ENCODE results near the gene SPATA4.

Gene SPATA4

DNA sequence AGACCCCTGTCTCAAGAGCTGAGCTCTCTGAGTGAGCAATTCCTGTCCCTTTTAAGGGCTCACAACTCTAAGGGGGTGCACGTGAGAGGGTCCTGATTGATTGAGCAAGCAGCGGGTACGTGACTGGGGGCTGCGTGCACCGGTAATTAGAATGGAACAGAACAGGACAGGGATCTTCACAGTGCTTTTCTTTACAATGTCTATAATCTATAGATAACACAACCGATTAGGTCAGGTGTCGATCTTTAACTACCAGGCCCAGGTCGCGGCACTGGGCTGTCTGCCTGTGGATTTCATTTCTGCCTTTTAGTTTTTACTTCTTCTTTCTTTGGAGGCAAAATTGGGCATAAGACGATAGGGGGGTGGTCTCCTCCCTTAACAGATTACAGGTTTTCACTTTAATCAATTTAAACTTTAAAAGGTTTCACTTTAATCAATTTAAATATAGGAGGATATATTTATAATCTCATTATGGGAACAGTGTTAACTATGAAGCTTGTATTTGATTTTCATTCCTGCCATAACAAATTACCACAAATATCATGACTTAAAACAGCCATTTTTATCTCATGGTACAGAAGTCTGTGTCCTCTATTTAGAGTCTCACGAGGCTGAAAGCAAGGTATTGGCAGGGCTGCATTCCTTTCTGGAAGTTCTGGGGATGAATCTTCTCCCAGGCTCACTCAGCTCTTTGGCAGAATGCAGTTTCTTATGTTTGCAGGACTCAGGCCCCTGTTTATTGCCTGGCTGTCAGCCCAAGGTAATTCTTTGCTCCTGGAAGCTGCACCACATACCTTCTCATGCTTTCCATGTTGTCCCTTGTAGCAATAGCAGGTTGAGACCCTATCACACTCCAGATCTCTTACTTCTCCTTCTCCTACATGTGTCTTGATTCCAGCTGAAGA lies 5.2 kb downstream of the SPATA4 start:
- DNase-seq, result no peak

DNA sequence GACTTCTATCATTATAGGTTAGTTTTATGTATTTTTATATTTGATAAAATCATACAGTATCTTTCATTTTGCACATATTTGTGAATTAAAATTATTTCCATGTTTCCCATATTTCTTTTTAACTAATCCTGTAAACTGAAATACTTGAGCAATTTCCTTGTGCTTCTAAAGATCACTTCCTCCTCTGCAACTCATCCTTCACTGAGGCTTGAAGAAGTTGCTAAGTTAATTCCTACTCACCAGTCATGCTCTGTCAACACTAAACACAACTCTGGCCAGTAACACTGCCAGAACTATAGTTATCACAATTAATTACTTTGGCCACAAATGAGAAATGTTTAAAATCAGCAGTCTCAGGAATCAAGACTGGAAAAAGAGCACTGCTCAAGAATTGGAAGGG lies 6.7 kb downstream of the SPATA4 start:
- DNase-seq, result peak; percentile 10 to 46 (median 42)

DNA sequence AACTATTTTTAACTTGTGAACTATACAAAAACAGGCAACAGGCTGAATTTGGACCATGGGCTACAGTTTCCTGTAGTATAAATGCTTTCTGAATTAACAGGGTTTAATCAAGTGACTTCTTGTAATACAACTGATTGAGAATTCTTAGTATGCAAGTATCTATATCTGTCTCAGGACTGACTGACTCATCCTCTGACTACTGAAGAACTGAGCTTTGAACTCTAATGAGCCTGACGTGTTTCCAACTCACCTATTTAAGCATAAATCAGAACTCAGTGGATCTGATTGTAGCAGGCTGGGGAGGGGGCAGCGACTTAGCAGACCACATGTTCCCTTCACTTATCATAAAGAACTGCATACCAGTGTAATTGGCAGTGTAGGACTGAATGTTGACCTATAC lies 7.8 kb downstream of the SPATA4 start:
- peak in 2 of 3 donors; percentile 15 to 43 for DNase-seq

DNA sequence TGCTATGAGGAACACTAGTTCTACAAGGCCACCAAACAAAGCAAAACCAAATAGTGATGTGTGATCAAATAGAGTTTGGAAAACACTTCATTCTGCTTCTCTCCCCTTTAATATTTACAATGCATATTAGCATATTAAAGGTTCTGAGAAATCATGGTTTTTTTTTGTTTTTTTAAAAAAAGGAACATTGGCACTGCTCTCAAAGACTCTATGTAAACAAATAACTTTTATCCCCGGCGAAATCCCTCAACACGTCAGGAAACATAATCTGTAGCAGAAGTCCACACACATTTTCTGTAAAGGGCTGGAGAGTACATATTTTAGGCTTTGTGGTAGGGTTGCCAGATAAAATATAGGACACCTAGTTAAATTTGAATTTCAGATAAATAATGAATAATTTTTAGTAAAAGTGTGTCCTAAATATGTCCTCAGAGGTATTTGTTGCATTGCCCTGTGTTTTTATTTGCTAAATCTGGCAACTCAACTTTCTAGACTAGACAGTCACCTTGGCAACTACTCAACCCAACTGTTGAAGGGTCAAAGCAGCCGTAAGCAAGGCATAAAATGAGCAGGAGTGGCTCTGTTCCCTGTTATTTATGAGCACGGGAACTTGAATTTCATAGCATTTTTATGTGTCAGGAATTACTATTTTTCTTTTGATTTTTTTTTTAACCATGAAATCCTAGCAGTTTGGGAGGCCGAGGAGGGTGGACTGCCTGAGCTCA lies 8.6 kb downstream of the SPATA4 start:
- DNase-seq, result no peak

DNA sequence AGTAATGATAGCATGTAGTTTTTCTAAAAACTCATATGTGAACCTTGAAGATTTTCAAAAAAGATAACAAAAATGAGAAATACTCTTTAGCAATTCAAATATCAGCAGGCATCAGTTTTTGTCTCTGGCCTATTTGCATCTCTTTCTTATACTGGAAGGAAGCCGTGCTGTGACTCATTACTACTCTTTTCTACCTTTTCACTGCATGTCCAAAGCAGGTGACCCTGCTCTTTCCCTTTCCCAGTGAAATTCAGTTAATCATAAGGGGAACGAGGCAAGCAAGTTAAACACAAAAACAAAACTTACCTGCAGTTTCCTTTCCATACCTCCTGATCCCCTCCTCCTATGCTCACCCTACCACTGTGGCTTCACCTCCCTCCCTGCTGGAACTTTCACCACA lies 9.3 kb downstream of the SPATA4 start:
- no peak for DNase-seq

DNA sequence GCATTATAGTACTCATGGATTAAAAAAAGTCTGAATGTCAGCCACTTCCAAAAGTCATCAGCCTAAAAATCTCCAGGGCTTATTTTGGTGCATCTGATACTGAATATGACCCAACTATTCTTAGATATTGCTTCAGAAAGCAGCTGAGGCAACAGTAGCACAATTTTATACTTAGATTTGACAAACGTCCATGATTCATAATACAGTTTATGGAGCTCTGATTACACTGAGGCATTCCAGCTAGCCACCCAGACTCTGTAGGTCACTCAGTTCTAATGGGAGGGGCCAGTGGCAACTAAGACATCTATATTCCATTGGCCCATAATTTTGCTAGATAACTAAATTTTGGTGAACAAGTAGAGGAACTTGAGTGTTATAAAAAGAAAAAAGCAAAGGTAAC lies 10.3 kb downstream of the SPATA4 start:
- no peak for DNase-seq

DNA sequence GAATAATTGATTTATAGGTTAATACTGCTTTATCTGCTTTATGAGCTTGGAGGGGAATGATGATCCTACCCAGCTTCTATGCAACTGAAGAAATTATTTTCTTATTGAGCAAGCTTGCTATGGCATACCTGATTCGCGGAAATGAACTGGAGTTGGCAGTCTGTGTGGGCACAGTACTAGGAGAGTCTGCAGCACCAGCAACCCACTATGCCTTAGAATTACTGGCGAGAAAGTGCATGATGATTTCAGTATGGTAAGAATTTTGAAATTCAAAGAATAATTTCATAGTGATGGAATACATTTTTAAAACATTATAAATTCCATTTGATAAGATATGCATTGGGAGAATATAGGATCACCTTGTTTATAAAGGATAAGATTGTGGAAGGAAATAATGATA lies 32.3 kb downstream of the SPATA4 start:
- no peak for DNase-seq

DNA sequence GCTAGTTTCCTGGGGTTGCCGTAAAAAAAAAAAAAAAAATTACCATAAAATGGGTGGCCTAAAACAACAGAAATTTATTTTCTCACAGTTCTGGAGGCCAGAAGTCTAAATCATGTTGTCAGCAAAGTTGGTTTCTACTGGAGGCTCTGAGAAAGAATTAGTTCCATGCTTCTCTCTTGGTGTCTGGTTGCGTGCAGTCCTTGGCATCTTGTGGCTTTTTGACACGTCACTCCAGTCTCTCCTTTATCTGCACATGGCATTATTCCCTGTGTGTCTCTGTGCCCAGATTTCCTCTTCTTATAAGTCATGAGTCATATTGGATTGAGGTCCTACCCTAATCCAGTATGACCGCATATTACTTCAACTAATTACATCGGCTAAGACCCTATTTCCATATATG lies 38.7 kb downstream of the SPATA4 start:
- no peak for DNase-seq

DNA sequence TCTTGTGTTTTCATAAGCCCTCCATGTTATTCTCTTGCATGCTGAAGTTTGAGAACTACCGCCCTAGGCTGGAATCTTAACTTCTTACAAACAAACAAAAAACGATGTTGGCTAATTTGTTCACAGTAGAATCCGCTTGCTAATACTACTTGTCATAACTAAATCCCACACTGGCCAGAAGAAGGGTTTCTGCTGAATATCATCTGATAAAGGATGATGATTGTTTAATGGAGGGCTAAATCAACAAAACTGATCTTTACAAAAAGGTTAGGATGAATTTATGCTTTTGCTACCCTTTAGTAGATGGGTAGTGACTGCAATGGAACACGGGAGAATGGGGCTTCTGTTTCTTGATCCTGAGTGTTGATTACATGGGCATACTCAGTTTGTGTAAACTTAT lies 42.3 kb downstream of the SPATA4 start:
- DNase-seq, result no peak

DNA sequence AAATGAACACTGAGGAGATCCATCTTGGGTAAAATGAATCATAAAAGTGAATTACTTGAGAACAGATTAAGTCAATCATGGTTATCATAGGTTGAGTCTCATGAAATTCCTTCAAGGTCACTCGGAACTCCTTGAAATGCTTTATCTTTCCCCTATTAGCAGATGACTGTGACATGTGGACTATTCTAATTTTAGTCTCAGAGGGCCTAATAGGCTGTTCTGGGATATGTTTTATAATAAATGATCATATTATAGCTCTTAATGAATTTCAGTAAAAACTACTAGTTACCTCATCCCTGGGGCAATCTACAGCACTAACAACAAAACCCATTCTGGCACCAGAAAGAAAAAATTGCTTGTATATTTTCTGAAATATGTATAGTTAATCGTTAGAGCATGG lies 44.7 kb downstream of the SPATA4 start:
- no peak for DNase-seq

DNA sequence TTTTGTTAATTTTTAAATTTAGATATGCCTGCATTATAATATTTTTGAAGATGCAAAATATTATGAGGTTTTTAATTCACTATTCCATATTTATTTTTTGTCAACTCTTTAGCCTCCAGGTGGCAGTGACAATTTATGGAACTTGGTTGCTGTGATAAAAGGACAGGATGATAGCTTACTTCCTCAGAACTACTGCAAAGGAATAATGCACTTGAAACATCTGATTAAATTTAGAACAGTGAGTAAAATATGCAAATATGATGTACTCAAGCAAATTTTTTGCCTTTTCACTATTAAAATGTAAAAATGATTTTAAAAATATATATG lies 45.1 kb downstream of the SPATA4 start:
- peak; percentile 22 to 45 (median 36) for DNase-seq

DNA sequence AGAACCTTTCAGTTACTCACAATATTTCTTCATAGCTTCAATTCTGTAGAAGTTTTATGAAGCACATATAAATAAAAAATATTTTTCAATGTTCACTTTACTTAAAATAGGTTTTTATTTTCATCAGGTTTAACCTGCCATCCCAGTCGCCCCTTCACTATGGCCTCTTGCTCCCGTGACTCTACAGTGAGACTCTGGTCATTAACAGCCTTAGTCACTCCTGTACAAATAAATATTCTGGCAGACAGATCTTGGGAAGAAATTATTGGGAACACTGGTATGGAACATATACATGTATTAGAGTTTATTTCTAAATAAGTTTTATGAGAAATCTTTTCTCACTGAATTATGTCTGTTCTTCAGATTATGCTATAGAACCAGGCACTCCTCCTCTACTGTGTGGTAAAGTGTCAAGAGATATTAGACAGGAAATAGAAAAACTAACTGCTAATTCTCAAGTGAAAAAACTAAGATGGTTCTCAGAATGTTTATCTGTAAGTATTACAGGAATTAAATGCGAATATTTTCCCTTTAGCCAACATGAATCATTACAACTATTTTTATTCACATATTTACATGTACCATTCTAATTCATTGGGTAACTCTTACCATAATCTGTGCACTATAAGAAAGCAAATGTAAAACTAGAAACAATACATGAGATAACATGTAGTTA lies 45.6 kb downstream of the SPATA4 start:
- DNase-seq, result no peak

DNA sequence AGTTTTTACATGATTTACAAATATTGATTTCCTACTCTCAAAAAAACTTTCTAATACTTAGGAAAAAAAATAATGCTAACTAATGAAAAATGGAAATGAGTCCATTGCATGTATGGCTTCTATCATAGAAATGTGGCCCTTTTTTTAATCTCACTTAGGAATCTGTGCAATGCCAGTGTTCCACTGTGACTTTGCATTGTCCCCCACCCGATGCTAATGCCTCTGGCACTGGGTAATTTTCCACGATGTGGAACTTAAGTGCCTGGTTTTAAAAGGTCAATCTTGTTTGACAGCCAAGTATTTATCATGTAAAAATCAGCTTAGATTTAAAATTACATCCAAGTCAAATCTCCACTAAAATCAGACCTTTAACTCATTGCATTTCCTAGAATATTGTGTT lies 53.1 kb downstream of the SPATA4 start:
- no peak for DNase-seq

DNA sequence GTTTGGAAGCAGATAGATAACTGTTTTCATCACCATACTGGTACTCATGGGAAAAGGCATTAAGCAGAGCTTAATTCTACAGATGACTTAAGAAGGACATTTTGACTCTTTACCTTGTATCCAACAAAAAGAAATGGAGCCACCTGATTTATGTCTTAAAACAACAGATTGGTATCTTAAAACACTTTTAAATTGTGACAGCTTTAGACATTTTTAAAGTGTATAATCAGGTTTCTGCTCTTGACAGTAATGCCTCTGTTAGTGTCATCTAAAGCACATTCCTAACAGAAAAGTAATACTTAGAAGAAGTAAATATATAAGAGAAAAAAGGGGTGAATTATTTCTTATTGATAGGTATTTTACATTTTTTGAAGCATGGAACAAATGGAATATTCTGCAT lies 55.9 kb downstream of the SPATA4 start:
- no peak for DNase-seq

DNA sequence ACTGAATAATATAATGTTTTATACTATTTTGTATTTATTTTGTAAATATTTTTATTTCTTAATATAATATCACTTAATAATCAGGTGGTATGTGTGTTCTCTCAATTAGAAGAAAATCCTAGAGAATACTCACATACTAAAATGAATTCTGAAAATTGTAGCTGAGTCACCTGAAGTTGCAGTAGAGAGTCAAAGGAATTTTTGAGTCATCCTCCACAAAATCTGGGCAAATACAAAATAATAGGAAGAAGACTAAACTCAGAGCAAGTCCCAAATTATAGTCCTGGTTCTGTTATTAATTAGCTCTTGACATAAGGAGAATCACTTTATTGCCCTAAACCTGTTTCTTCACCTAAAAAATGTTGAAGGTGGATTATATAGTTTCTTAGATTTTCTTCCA lies 57.8 kb downstream of the SPATA4 start:
- peak in 1 of 3 donors; percentile 8 for DNase-seq

DNA sequence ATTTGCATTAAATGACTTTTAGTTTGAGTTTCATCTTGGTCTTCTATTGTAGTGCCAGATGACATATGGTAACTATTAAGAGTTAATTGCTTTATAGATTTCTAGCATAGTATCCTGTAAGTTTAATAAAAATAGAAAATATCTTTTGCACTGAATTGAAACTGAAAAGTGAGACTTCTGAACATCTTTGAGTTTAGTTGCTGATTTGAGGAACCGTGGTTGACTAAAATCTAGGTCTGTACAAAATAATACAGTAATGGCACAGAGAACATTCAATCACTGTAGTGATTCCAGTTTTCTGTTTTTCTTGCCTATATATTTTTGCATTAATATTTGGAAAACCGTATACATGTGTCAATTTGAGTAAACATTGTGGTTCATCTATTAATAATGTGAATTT lies 60.7 kb downstream of the SPATA4 start:
- DNase-seq, result no peak

Data from suppressor macrophage treated with lipopolysaccharide for 1 hour (primary cell).